Measurements from ENCODE around the gene BRMS1.
"Not testable (repeated sequence)": the region's sequence is repeated elsewhere in the genome, so short reads cannot be mapped to it uniquely, and the experiment has no call there.

BRMS1 gene

GRCh38 chr11:66327171-66328030 lies 17.5 kb downstream of the BRMS1 start:
- intact Hi-C loops (cut with DNase I), result loop anchor here (1.0 to 5.0 kb wide), 2 partner anchors 16 to 35 kb away; partner anchors contain the start of gene TMEM151A
- peak in 1 of 10 donors; percentile 29 for DNase-seq

DNA sequence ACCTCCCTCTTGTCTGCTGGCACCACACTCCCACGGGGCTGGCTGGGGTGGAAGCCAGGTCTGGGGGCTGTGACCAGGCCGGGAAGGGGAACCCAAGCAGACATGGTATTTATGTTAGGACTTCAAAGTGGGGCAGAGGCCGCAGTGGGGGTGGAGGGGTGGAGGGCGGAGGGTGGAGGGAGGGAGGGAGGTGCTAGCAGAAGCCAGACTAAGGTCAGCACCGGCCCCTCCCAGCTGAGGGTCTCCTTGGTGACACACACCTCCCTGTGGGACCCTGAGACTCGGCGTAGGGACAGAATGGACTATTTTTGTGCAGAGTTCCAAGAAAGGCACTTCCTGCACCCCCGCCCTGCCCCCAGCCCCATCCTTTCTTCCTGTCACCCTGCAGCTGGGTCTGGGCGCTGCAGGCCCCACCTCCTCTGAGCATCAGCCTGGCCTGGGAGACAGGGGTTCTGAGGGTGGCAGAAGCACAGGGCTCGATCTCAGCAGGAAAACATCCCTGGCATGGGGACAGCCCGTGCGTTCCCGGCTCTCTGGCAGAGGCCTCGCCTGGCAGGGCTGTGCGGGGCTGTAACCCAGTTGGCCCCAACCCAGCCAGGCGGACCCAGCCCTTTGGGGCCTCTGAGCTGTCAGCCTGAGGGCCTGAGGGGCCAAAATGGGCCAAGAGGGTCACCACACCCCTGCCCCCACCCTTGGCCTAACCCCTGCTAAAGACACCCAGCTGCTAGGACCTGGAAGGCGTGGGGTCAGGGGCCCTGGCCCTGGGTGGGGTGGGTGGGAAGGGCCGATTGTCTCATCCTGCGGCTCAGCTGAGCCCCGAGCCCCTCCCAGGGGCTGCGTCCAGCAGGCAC lies 18.4 kb downstream of the BRMS1 start:
- intact Hi-C loops (cut with DNase I), result loop anchor here (5.0 kb wide), 1 partner anchor 34 kb away; the partner anchor contains the start of gene TMEM151A
- peak in 2 of 10 donors; percentile 57 to 79 for DNase-seq

DNA sequence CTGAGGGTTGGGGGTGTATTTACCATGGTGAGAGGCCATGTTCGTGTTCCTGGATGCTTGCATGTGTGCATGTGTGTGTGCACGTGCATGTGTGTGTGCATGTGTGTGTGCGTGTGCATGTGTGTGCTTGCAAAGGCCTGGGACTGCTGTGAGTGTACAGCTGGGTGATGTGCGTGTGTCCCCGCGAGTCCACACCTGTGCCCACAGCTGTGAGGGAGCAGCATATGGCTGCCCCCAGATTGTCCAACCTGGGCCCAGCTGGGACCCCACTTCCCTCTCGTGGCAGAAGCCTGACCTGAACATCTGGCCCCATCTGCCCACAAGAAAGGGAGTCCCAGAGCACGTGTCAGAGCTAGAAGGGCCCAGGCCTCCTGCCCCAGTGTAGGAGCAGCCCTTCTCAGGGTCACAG lies 19.6 kb downstream of the BRMS1 start:
- intact Hi-C loops (cut with DNase I), result loop anchor here (5.0 kb wide), 1 partner anchor 33 kb away; the partner anchor contains the start of gene TMEM151A
- DNase-seq, result peak in 1 of 10 donors; percentile 41

DNA sequence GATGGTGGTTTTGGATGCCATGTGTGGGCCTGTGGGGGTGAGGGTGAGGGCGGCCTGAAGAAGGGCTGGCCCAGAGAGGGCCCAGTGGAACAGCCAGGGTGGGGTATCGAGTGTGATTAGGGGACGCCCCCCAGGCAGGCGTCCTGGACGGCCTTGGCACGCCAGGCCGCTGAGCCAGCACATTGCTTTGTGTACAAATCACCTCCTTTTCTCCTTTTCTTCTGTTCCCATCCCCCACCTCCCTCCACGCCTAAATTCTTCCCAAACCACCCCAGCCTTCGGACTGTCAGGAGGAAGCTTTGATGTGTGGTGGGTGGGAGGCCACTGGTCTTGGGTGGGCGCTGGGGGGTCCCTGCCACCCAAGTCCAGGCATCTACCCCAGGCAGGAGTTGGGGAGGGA lies 20.2 kb downstream of the BRMS1 start:
- intact Hi-C loops (cut with DNase I), result loop anchor here (5.0 kb wide), 1 partner anchor 32 kb away; the partner anchor contains the start of gene TMEM151A
- peak in 1 of 10 donors; percentile 23 for DNase-seq

- DNase-seq, result no peak
- intact Hi-C loops (cut with DNase I), result no loop called here
These were observed 21.2 kb downstream of the BRMS1 start for GRCh38 chr11:66323684-66324083.

DNA sequence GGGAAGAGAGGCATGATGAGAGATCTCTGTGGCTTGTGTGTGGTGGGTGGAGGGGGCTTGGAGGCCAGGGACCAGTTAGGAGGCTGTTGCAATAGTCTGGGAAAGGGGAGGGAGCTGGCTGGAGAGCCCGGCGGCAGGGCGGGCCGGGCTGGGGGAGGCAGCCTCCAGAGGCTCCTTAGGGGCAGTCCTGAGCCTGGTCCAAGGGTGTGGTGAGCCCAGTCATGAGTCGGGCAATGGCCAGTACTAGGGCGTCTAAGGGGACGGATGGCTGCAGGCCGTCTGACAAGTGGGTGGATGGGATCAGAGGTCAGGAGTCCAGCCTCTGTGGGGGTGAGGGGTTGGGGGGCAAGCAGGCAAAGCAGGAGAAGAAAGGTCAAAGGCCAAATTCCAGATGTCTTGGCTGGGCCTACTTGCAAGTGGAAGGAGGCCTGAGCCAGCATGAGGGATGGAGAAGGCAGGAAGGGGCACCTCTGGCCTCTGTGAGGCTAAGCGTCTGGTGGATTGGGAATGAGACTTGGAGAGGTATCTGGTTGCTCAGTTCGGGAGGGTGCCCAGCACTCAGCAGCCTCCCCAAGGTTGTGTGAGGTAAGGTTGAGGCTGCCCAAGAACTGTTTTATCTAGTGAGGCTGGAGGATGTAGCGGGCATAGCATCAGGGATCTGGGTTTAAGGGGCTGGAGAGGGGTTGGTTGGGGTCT lies 22.0 kb downstream of the BRMS1 start:
- intact Hi-C loops (cut with DNase I), result no loop called here
- DNase-seq, result peak in 1 of 10 donors; percentile 52

DNA sequence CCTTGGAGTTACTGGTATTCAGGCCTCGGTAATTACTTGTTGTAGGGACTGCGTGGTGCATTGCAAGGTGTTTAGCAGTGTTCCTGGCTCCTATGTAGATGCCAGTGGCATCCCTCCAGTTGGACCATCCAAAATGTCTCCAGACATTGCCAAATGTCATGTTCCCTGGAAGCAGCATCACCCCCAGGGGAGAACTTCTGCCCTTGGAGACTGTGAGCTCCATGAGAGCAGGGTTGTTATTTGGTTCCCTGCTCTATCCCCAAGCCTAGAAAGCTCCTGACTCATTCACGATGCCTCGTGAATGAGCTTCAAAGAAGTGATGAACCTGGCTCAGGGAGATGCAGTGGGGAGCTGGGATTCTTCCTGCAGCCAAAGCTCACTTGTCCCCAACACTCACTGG lies 23.3 kb downstream of the BRMS1 start:
- intact Hi-C loops (cut with DNase I), result no loop called here

DNA sequence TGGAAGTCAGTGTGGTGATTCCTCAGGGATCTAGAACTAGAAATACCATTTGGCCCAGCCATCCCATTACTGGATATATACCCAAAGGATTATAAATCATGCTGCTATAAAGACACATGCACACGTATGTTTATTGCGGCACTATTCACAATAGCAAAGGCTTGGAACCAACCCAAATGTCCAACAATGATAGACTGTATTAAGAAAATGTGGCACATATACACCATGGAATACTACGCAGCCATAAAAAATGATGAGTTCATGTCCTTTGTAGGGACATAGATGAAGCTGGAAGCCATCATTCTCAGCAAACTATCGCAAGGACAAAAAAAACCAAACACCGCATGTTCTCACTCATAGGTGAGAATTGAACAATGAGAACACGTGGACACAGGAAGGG lies 24.2 kb downstream of the BRMS1 start:
- intact Hi-C loops (cut with DNase I); DNase-seq: not testable (repeated sequence)

More for the DNA sequence above, 23.3 kb downstream of the BRMS1 start:
- no peak for DNase-seq

- DNase-seq; intact Hi-C loops (cut with DNase I): not testable (repeated sequence)
These were observed 24.6 kb downstream of the BRMS1 start for GRCh38 chr11:66320289-66320688.

GRCh38 chr11:66318600-66318970 lies 26.3 kb downstream of the BRMS1 start:
- intact Hi-C loops (cut with DNase I), result no loop called here

GRCh38 chr11:66317723-66318599 lies 26.9 kb downstream of the BRMS1 start:
- peak in 3 of 10 donors; percentile 41 to 92 (median 45) for DNase-seq

More at GRCh38 chr11:66318600-66318970, 26.3 kb downstream of the BRMS1 start:
- no peak for DNase-seq

DNA sequence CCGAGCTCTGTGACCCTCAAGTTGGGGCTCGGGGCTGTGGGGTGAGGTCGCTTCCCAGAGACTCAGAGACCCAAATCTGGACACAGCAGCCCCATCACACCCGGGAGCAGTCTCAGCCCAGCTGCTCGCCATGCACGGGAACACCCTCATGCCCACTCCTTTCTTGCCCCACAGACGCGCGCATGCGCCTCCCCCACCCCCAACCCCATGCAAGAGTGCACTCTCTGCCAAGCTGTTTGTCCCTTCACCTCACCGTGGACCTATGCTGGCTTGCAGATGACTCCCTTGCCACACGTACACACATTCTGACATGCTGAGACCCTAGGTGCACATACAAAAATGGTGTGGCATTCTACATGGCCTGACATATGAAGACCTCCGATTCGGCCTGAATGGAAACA lies 27.6 kb downstream of the BRMS1 start:
- intact Hi-C loops (cut with DNase I), result no loop called here
- DNase-seq, result peak in 1 of 10 donors; percentile 85

More at GRCh38 chr11:66317723-66318599, 26.9 kb downstream of the BRMS1 start:
- intact Hi-C loops (cut with DNase I), result no loop called here

- peak in 2 of 10 donors; percentile 27 to 80 for DNase-seq
- intact Hi-C loops (cut with DNase I), result no loop called here
These were observed 28.1 kb downstream of the BRMS1 start, which contains the start of gene CD248 for GRCh38 chr11:66316849-66317251. TSS of gene CD248 (minus strand) at chr11:66317044. CDS start at chr11:66317027, 17 bp downstream.

DNA sequence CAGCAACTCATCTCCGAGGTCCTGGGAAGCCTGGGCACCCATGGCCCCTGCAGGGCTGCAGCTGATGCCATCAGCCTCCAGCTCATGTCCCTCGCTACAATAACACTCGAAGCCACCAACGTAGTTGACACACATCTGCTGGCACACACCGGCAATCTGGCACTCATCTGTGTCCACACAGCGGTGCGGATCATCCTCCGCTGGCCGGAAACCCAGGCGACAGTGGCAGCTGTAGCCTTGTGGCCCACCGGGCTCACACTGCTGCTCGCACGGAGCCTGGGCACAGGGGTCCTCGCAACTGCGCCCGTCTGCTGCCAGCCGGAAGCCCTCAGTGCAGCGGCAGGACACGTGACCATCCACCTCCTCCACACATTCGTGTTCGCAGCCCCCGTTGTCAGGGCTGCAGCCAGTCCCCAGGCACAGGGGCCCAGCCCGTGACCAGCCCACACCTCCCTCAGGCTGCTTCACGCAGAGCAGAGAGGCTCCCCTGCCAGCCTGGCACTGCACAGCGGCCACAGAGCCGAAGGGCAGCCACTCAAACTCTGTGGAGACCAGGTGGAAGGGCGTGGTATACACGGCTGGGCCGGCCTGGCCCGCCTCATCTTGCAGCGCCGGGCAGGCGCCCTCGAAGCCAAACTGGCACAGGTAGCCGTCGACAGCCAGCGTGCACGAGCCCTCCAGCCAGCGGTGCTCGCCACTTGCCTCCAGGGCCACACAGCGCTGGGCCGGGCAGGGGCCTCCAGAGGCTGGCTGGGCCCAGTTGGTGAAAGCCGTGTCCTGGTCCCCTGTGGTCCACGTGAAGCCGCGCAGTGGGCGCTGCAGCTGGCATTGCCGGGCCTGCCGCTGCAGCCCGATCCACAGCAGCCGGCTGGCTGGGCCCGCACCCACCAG lies 28.7 kb downstream of the BRMS1 start:
- intact Hi-C loops (cut with DNase I), result no loop called here
- peak in 2 of 10 donors; percentile 52 to 84 for DNase-seq

DNA sequence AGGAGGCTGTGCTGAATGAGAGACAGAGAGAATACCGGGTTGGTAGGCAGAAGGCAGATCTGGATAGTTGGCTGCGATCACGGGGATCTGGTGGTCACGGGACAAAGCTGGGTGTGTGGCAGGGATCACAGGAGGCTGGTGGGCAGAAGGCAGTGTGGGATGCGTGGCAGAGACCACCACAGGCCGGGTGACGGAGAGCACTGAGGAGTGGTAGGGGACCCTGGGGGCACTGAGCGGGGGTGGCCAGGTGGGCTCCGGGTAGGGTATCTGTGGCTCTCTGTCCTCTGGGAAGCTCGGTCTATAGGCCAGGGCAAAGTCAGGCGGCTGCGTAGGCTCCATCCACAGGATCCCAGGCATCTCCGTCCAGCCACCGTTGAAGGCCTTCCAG lies 29.4 kb downstream of the BRMS1 start:
- intact Hi-C loops (cut with DNase I), result no loop called here

GRCh38 chr11:66314561-66315497 lies 30.1 kb downstream of the BRMS1 start:
- intact Hi-C loops (cut with DNase I), result loop anchor here (5.0 kb wide), 1 partner anchor 72 kb away; no protein-coding TSS in a partner anchor
- DNase-seq, result no peak

More for the DNA sequence above, 29.4 kb downstream of the BRMS1 start:
- DNase-seq, result no peak

DNA sequence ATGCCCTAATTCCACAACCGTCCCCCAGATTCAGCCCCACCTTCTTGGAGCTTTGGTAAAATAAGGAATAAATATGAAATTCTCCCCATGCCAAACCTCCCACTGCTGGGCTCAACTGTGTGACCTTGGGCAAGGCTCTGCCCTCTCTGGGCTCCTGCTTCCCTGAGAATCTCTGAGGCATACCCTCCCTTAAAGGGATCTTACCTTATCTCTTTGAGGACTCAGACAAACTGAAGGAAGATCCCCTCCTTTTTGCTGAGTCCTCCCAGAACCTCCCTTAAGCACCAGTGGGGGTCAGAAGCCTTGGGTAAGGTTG lies 30.8 kb downstream of the BRMS1 start:
- no peak for DNase-seq
- intact Hi-C loops (cut with DNase I), result loop anchor here (5.0 kb wide), 1 partner anchor 73 kb away; no protein-coding TSS in a partner anchor

Data from posterior cingulate gyrus (tissue), 11 donors.